ENCODE measurements around the gene PROB1. TPM values are rescaled to one million over a fixed set of nuclear protein-coding genes. Genes with fewer than 3 reads are reported as not detected.

The PROB1 gene
- polyA plus RNA-seq, 1 of the 3 experiments (the other 2 are of a cell fraction) = 0.44 TPM

DNA sequence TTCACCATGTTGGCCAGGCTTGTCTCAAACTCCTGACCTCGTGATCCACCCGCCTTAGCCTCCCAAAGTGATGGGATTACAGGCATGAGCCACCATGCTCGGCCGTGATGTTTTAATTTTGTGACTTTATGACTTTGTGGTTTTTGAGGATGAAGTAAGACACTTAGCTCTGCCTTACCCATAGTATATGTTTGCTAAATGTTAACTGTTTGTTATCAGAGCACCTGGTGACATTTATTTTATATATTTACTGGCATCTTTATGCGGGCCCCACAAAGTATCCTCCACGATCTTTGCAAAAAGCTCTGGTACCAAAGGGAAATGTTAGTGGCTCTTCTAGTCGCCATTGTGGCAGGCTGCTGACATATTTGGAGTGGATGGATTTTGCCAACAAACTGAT lies 18.5 kb downstream of the PROB1 start (continued):
- TF ChIP-seq, protein P1, sequence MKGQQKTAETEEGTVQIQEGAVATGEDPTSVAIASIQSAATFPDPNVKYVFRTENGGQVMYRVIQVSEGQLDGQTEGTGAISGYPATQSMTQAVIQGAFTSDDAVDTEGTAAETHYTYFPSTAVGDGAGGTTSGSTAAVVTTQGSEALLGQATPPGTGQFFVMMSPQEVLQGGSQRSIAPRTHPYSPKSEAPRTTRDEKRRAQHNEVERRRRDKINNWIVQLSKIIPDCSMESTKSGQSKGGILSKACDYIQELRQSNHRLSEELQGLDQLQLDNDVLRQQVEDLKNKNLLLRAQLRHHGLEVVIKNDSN (IDR thresholded peaks at IDR 0.05; ENCODE audit: borderline replicate concordance, low read depth) = no peak
- TF ChIP-seq, protein P2, sequence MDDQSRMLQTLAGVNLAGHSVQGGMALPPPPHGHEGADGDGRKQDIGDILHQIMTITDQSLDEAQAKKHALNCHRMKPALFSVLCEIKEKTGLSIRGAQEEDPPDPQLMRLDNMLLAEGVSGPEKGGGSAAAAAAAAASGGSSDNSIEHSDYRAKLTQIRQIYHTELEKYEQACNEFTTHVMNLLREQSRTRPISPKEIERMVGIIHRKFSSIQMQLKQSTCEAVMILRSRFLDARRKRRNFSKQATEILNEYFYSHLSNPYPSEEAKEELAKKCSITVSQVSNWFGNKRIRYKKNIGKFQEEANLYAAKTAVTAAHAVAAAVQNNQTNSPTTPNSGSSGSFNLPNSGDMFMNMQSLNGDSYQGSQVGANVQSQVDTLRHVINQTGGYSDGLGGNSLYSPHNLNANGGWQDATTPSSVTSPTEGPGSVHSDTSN (IDR thresholded peaks at IDR 0.05) = no peak
- no peak for TF ChIP-seq RCOR1 (IDR thresholded peaks at IDR 0.05; ENCODE audit: low read length)
- TF ChIP-seq TEAD4 (IDR thresholded peaks at IDR 0.05; ENCODE audit: borderline replicate concordance, insufficient read depth) = no peak
- TF ChIP-seq NRF1 (IDR thresholded peaks at IDR 0.05; ENCODE audit: low read depth, low read length) = no peak
- no peak for TF ChIP-seq POLR2AphosphoS5 (IDR thresholded peaks at IDR 0.05; ENCODE audit: low read depth, low read length)
- TF ChIP-seq, protein P3, sequence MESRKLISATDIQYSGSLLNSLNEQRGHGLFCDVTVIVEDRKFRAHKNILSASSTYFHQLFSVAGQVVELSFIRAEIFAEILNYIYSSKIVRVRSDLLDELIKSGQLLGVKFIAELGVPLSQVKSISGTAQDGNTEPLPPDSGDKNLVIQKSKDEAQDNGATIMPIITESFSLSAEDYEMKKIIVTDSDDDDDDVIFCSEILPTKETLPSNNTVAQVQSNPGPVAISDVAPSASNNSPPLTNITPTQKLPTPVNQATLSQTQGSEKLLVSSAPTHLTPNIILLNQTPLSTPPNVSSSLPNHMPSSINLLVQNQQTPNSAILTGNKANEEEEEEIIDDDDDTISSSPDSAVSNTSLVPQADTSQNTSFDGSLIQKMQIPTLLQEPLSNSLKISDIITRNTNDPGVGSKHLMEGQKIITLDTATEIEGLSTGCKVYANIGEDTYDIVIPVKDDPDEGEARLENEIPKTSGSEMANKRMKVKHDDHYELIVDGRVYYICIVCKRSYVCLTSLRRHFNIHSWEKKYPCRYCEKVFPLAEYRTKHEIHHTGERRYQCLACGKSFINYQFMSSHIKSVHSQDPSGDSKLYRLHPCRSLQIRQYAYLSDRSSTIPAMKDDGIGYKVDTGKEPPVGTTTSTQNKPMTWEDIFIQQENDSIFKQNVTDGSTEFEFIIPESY (IDR thresholded peaks at IDR 0.05; ENCODE audit: borderline replicate concordance, low read depth) = no peak
- TF ChIP-seq SIN3A (IDR thresholded peaks at IDR 0.05; ENCODE audit: borderline replicate concordance, low read depth, low read length) = no peak

DNA sequence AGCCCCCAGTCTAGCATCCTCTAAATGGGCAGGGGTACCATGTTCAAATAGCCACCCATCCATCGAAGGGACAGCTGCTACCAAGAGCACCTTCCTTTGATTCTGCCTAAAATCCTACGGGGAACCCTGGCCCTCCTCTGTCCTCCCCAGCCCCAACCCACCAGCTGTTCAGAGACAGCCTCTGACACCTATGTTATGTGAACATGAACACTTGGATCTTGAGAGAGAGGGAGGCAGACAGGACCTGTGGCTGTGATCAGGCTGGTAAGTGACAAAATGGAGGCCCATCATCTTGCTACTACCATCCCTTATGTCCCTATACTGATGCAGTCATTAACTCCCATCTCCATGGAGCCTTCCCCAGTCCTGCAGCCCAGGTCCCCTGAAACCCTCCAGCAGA lies 20.0 kb downstream of the PROB1 start:
- H3K4me1 ChIP-seq (ENCODE audit: control insufficient read depth in 1 of 2, insufficient read depth in 2 of 2, low read depth in 1 of 2, low read length in 1 of 2) = peaks cover 0 to 9% of the 10 kb centered on the region in 2 experiments; a peak in 2 of 4 replicates
- no peak for DNase-seq
- H3K36me3 ChIP-seq (replicated peaks in 1 of 2; ENCODE audit: control insufficient read depth in 1 of 2, insufficient read depth in 2 of 2, low read length in 1 of 2) = peaks cover 13 to 27% of the 10 kb centered on the region in 2 experiments
- peaks cover 9% of the 10 kb centered on the region for H4K20me1 ChIP-seq (ENCODE audit: insufficient read depth)
- ChIA-PET CTCF (interaction anchor here (0.7 to 1.5 kb wide), 3 partner anchors 21 to 64 kb away, joined by 3 to 4 read pairs (median 3); partner anchors contain the start of genes DNAJC18 and PAIP2), POLR2A (interaction anchor here (0.6 kb wide), 1 partner anchor 900 kb away, joined by 3 read pairs; no protein-coding TSS in a partner anchor)
- TF ChIP-seq, protein P4, sequence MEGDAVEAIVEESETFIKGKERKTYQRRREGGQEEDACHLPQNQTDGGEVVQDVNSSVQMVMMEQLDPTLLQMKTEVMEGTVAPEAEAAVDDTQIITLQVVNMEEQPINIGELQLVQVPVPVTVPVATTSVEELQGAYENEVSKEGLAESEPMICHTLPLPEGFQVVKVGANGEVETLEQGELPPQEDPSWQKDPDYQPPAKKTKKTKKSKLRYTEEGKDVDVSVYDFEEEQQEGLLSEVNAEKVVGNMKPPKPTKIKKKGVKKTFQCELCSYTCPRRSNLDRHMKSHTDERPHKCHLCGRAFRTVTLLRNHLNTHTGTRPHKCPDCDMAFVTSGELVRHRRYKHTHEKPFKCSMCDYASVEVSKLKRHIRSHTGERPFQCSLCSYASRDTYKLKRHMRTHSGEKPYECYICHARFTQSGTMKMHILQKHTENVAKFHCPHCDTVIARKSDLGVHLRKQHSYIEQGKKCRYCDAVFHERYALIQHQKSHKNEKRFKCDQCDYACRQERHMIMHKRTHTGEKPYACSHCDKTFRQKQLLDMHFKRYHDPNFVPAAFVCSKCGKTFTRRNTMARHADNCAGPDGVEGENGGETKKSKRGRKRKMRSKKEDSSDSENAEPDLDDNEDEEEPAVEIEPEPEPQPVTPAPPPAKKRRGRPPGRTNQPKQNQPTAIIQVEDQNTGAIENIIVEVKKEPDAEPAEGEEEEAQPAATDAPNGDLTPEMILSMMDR (IDR thresholded peaks at IDR 0.05) = no peak
- TF ChIP-seq GATA2 (CRISPR knock-in tag; IDR thresholded peaks at IDR 0.05) (no peak), RXRA (IDR thresholded peaks at IDR 0.05; ENCODE audit: borderline replicate concordance, low read depth) (no peak)
- H3K27ac ChIP-seq (ENCODE audit: low read depth in 2 of 2, low read length in 1 of 2) = no peak overlapping the region
- peaks cover 11% of the 10 kb centered on the region; the same call in 1 of the 2 replicates for H3K79me2 ChIP-seq (ENCODE audit: insufficient read depth)
- no peak overlapping the region for H3K4me2 ChIP-seq
- no peak overlapping the region for H3K4me3 ChIP-seq (ENCODE audit: low read depth in 2 of 2, low read length in 1 of 2)
- no peaks in the 10 kb centered on the region for H3K9me3 ChIP-seq
- no peak overlapping the region for H3K9ac ChIP-seq
- WGBS (ENCODE audit: low lambda C conversion rate) = 69% methylated on average over 2 of the region's 2 CpGs
- H3F3A ChIP-seq (replicated peaks; ENCODE audit: insufficient read depth) = peaks cover 21% of the 10 kb centered on the region
- H2AFZ ChIP-seq (ENCODE audit: low read depth) = no peak overlapping the region
- H3K9me2 ChIP-seq = no peaks in the 10 kb centered on the region
- no peaks in the 10 kb centered on the region for H3K27me3 ChIP-seq (ENCODE audit: insufficient read depth)

All from SK-N-SH (cell line).